Airway epithelial cell (primary cell): ENCODE measurements around the gene BMP8A. TPM values are rescaled to one million over a fixed set of nuclear protein-coding genes. Genes with fewer than 3 reads are reported as not detected.

Experiments
- total RNA-seq: library from RNA; depleted of rRNA; stranded (reverse); fragments of >200 nt; gene quantifications from 2 replicates; pipeline ENCODE4 v1.2.3, GENCODE V29; 2015

The BMP8A gene, protein sequence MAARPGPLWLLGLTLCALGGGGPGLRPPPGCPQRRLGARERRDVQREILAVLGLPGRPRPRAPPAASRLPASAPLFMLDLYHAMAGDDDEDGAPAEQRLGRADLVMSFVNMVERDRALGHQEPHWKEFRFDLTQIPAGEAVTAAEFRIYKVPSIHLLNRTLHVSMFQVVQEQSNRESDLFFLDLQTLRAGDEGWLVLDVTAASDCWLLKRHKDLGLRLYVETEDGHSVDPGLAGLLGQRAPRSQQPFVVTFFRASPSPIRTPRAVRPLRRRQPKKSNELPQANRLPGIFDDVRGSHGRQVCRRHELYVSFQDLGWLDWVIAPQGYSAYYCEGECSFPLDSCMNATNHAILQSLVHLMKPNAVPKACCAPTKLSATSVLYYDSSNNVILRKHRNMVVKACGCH
- 0.14 TPM in 1 of 2 replicates, not detected in the other for total RNA-seq

DNA sequence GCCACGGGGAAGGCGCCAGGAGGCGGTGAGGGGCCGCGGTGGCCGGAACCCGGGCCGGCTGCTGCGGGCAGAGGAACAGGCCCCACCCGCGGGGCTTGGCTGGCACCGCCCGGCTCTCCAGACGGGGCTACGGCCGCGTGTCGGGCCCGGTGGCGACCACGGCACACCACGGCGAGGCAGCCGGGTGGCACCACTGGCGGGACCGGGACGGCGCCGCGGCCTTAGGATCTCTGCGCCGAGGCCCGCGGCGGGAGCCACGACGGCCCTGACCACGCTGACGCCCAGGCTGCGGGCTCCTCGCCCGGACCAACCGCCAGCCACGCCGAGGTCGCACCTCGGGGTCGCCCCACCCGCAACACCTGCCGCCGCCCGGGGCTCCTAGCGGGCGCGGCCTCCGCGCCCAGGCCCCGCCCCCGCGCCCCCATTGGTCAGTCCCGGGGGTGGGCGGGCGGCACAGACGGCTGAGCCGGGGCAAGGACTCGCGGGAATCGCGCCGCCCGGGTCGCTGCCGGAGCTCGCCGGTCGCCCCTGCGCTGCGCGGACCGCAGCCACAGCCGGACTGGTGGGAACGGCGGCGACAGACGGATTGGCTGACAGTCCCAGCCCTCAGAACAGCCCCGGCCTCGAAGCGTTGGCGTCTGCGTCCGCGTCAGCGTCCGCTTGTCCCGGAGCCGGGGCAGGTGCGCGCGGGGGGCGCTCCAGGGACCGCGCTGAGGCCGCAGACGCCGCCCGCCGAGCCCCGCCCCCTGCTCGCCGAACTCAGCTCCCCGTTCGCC is at the start of gene BMP8A:
Gene BMP8A, plus strand, starts transcription at position 491 of the 776 bp plus-strand sequence. CDS start 356 bp downstream, outside the sequence.

Other genes with a start within 250 kb of the BMP8A start
- 154 and 161 TPM in 2 replicates for gene PABPC4, start 85.2 kb downstream of the BMP8A start, total RNA-seq
- gene HEYL, start 148.0 kb downstream of the BMP8A start, total RNA-seq: 0.14 TPM in 1 of 2 replicates, not detected in the other
- gene NT5C1A, start 180.5 kb downstream of the BMP8A start, total RNA-seq: not detected in 2 replicates
- gene HPCAL4, start 199.8 kb downstream of the BMP8A start, total RNA-seq: 0.07 TPM in 1 of 2 replicates, not detected in the other
- gene PPIE, start 247.2 kb downstream of the BMP8A start, total RNA-seq: 40.1 and 45.6 TPM in 2 replicates